GM06990 (cell line): ENCODE results near the gene SCRN2.

Experiments
- DNase-seq: peaks from one replicate; pipeline ENCODE4 v3.0.0-alpha.2; 2011; ENCODE audit not compliant: insufficient read length; ENCODE audit errors: extremely low read depth
- H3K27me3 ChIP-seq: replicated peaks from 2 replicates; pipeline ENCODE4 v1.6.0; 2011; ENCODE audit warnings: low read length; ENCODE audit not compliant: control insufficient read depth, insufficient read depth
- H3K36me3 ChIP-seq: 2 replicates; pipeline ENCODE4 v1.5.1; 2011; ENCODE audit warnings: low read length; ENCODE audit not compliant: control insufficient read depth, insufficient read depth
- H3K4me3 ChIP-seq: replicated peaks from 2 replicates; pipeline ENCODE4 v1.5.1; 2011; ENCODE audit warnings: low read depth, mild to moderate bottlenecking, control low read depth, low read length
- TF ChIP-seq, protein P1 (sequence below): IDR thresholded peaks from 2 replicates; pipeline ENCODE4 v1.5.1; 2011; ENCODE audit warnings: low read length, control low read depth, mild to moderate bottlenecking, inconsistent platforms; ENCODE audit not compliant: insufficient read depth, poor library complexity, severe bottlenecking

Gene SCRN2

DNA sequence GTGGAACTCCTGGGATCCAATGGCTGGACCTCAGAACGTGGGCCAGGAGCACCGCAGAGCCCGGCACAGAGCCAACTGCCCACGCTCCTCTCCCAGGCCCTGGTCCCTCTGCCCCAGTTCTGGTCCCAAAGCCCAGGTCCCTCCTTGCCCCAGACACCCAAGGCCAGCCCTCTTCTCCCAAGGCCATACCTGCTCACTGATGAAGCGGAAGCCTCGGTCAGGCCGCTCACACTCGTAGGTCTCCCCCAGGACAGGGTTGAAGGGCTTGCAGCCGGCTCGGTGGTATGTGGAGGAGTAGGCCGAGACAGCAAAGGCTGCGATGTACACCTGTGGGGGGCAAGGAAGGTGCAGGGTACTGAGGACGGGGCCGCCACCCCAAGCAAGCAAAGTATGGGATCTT lies 28.0 kb downstream of the SCRN2 start:
- H3K4me3 ChIP-seq, result no peak overlapping the region
- no peaks in the 10 kb centered on the region for H3K27me3 ChIP-seq
- TF ChIP-seq, protein P1, sequence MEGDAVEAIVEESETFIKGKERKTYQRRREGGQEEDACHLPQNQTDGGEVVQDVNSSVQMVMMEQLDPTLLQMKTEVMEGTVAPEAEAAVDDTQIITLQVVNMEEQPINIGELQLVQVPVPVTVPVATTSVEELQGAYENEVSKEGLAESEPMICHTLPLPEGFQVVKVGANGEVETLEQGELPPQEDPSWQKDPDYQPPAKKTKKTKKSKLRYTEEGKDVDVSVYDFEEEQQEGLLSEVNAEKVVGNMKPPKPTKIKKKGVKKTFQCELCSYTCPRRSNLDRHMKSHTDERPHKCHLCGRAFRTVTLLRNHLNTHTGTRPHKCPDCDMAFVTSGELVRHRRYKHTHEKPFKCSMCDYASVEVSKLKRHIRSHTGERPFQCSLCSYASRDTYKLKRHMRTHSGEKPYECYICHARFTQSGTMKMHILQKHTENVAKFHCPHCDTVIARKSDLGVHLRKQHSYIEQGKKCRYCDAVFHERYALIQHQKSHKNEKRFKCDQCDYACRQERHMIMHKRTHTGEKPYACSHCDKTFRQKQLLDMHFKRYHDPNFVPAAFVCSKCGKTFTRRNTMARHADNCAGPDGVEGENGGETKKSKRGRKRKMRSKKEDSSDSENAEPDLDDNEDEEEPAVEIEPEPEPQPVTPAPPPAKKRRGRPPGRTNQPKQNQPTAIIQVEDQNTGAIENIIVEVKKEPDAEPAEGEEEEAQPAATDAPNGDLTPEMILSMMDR, result no peak
- peaks cover 41% of the 10 kb centered on the region for H3K36me3 ChIP-seq
- DNase-seq, result no peak

DNA sequence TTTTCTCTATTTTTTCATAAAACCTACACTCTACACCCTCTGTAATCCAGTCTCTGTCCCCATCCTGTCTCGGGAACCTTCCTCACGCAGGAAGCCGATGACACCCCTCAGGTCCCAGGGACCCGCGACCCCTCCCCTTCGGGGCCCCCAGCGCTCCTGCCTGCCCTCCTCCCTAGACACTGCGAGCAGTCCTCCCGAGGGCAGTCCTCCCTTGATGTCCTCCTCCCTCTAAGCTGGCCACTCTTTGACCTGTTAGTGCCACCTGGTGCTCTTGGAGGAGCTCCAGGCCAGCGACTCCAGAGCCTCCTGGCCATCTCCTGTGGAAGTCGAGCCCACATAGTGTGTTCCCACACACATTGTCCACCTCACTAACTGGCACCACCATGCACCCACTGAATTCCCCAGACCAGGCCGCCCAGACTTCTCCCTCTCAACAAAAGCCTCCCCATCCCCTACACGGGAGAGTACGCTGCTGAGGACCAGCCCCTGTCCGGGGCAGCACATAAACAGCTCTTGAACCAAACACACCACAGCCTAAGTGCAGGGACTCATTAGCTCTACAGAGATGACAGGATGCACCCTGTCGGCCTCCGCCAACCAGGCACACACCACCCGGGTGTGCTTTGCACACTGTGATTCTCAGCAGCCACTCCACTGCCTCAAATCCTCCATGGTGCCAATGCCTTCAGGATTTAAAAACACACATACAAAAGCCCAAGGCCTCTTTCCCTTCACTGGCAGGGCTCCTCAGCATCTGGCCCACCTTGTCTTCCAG lies 28.7 kb downstream of the SCRN2 start:
- DNase-seq, result no peak
- no peaks in the 10 kb centered on the region for H3K27me3 ChIP-seq

DNA sequence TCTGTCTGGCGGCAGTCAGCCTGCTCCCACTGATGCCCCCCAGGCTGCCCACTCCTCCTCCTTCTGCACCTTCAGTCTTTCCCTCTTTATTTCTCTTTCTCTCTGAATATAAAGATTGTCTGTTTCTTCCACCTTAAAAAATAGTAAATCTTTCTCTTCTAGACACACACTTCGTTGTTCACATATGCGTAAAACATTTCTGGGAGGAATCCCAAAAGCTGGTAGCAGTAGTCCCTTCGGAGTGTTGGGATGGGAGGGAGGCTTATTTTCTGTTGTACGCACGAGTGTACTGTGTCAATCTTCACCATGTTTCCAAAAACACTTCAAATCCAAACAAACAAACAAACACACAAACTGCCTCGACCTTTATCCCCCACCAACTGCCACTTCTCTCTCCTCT lies 29.4 kb downstream of the SCRN2 start:
- Histone ChIP-seq H3K4me3 (no peak overlapping the region), H3K36me3 (peaks cover 40% of the 10 kb centered on the region)
- TF ChIP-seq, protein P1, result no peak

More for the DNA sequence above, 28.7 kb downstream of the SCRN2 start:
- no peak overlapping the region for H3K4me3 ChIP-seq
- H3K36me3 ChIP-seq, result peaks cover 41% of the 10 kb centered on the region
- TF ChIP-seq, protein P1, result no peak

DNA sequence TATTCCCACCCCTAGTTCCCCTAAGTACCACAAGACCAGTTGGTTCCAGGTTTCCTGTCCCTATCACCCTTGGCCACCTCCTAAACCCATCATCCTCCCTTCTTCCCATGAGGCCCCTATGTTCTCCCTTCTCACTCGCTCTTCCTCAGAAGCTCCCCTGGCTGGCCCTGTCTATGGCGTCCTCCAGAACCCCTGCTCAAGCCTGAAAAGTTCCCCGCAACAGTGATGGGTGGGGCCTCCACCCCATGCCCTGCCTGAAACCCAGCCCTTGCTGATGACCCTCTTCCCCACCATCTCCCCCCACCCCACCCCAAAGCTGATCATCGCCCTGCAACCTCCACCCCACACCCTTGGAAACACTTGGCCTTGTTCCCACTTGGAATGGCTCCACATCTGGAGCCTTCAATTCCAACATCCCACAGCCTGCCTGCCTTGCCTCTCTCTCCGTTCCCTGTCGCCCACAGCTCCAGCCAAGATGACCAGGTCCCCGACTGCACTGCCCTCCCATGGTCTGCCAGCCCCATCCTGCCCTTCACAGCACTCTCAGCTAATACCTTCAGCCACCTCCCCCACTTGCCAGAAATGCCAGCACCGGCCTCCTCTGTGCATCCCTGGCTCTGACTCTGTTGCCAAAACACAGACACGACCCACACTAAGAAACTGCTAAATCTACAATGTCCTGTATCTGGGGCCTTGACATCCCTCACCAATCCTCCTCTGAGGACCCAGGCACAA lies 30.0 kb downstream of the SCRN2 start:
- Histone ChIP-seq H3K27me3 (no peaks in the 10 kb centered on the region), H3K36me3 (peaks cover 34% of the 10 kb centered on the region), H3K4me3 (no peak overlapping the region)
- no peak for DNase-seq
- TF ChIP-seq, protein P1, result no peak

More for the DNA sequence above, 29.4 kb downstream of the SCRN2 start:
- no peaks in the 10 kb centered on the region for H3K27me3 ChIP-seq
- no peak for DNase-seq

DNA sequence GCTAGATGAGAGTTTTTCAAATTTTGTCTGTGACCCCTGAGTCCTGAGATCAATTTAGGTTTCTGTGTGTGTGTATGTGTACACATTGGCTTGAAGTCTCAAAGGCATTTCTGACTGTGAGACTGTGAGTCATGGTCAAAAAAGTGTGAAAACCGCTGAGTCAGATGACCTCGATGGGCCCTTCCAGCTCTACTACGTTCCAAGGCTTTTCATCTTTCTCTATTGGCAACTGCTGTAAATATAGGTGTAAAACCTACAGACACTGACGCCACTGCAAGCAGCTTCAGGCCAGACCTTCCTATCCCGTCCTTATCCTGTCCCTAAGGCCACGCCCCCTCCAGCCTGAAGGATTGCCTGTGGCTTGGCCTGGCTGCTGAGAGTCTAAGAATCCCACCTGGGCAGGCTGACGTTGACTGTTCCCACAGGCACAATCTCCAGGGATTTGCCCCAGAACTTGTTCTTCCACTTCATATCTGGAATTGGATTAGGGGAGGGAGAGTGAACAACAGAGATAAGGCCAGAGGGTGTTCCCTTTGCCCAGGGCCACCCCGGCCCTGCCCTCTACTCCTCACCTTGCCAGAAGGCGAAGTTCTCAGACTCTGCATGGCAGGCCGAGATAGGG lies 30.8 kb downstream of the SCRN2 start:
- no peak for DNase-seq
- no peak overlapping the region for H3K4me3 ChIP-seq

More for the DNA sequence above, 30.8 kb downstream of the SCRN2 start:
- TF ChIP-seq, protein P1, result no peak
- Histone ChIP-seq H3K27me3 (no peaks in the 10 kb centered on the region), H3K36me3 (peaks cover 28% of the 10 kb centered on the region)
